Kidney epithelial cell (primary cell): ENCODE measurements around the gene PCGF6. TPM values are rescaled to one million over a fixed set of nuclear protein-coding genes. Genes with fewer than 3 reads are reported as not detected.
"Not testable (repeated sequence)": the region's sequence is repeated elsewhere in the genome, so short reads cannot be mapped to it uniquely, and the experiment has no call there.

Source experiments
- DNase-seq: peaks from one replicate; pipeline ENCODE4 v3.0.0-alpha.2; 2010; ENCODE audit warnings: low read depth
- H3K27me3 ChIP-seq: 2 replicates; pipeline ENCODE4 v1.6.0; 2011; ENCODE audit warnings: low read length; ENCODE audit not compliant: control insufficient read depth, insufficient read depth
- H3K36me3 ChIP-seq: 2 replicates; pipeline ENCODE4 v1.5.1; 2011; ENCODE audit warnings: low read length; ENCODE audit not compliant: control insufficient read depth, insufficient read depth
- H3K4me3 ChIP-seq: 2 replicates; pipeline ENCODE4 v1.5.1; 2011; ENCODE audit warnings: low read depth, mild to moderate bottlenecking, control low read depth, low read length
- CTCF ChIP-seq: IDR thresholded peaks from 2 replicates; pipeline ENCODE4 v1.5.1; 2011; ENCODE audit warnings: mild to moderate bottlenecking, moderate library complexity, low read length, control low read depth, inconsistent platforms; ENCODE audit not compliant: insufficient read depth, poor library complexity, severe bottlenecking
- total RNA-seq: library from RNA; depleted of rRNA; stranded (reverse); fragments of >200 nt; gene quantifications from 2 replicates; pipeline ENCODE4 v1.2.3, GENCODE V29; 2015

The PCGF6 gene
- total RNA-seq, 1 donor from 2014 or later, result 13.3 TPM

- DNase-seq, result peak; percentile 7
- H3K4me3 ChIP-seq, result no peak overlapping the region
- H3K36me3 ChIP-seq, result peaks cover 1% of the 10 kb centered on the region
- H3K27me3 ChIP-seq, result no peaks in the 10 kb centered on the region
- TF ChIP-seq CTCF, result no peak
These were observed 43.2 kb upstream of the PCGF6 start for GRCh38 chr10:103394180-103394579.

- H3K36me3 ChIP-seq, result no peaks in the 10 kb centered on the region
- no peaks in the 10 kb centered on the region for H3K27me3 ChIP-seq
- no peak for DNase-seq
- no peak for TF ChIP-seq CTCF
- no peak overlapping the region for H3K4me3 ChIP-seq
These were observed 31.8 kb upstream of the PCGF6 start for GRCh38 chr10:103382769-103383168.

GRCh38 chr10:103374263-103374662 lies 23.3 kb upstream of the PCGF6 start:
- no peaks in the 10 kb centered on the region for H3K27me3 ChIP-seq
- DNase-seq, result no peak
- no peak overlapping the region for H3K4me3 ChIP-seq
- TF ChIP-seq CTCF, result no peak
- H3K36me3 ChIP-seq, result no peaks in the 10 kb centered on the region

- DNase-seq, result no peak
- no peaks in the 10 kb centered on the region for H3K27me3 ChIP-seq
- H3K4me3 ChIP-seq, result no peak overlapping the region
- TF ChIP-seq CTCF, result no peak
- no peaks in the 10 kb centered on the region for H3K36me3 ChIP-seq
These were observed 22.6 kb upstream of the PCGF6 start for GRCh38 chr10:103373544-103373943.

GRCh38 chr10:103367782-103368518 lies 17.0 kb upstream of the PCGF6 start, which contains the start of gene TAF5:
TSS of gene TAF5 (plus strand) at chr10:103367976. CDS start at chr10:103367990, 14 bp downstream.
- no peak for TF ChIP-seq CTCF
- Histone ChIP-seq H3K36me3 (no peaks in the 10 kb centered on the region), H3K4me3 (peak within 1 kb of the TSS; percentile 75), H3K27me3 (no peaks in the 10 kb centered on the region)
- DNase-seq, result peak; percentile 79

- Histone ChIP-seq H3K27me3 (no peaks in the 10 kb centered on the region), H3K36me3 (no peaks in the 10 kb centered on the region), H3K4me3 (peak overlapping the region; percentile 75)
- TF ChIP-seq CTCF, result no peak
- no peak for DNase-seq
These were observed 16.4 kb upstream of the PCGF6 start for GRCh38 chr10:103367379-103367781.

- DNase-seq, H3K4me3 ChIP-seq, H3K36me3 ChIP-seq, H3K27me3 ChIP-seq: not testable (repeated sequence)
These were observed 9.9 kb upstream of the PCGF6 start for GRCh38 chr10:103360791-103361190.

- not testable (repeated sequence) for H3K4me3 ChIP-seq, DNase-seq, H3K27me3 ChIP-seq, H3K36me3 ChIP-seq
These were observed 8.6 kb upstream of the PCGF6 start for GRCh38 chr10:103359493-103359892.
